Activated CD8-positive, alpha-beta memory T cell treated with anti-CD3 and anti-CD28 coated beads, Interleukin-2, amount 10 ng/mL, durations not matched to agents 7 days and 5 days (primary cell): ENCODE data around the gene DESI1. TPM values are rescaled to one million over a fixed set of nuclear protein-coding genes. Genes with fewer than 3 reads are reported as not detected.

Experiments
- ATAC-seq: fragments of 150-1000 bp; cut with Tn5 transposase; one replicate; pipeline ENCODE4 v1.10.0; 2021; ENCODE audit warnings: moderate library complexity
- CTCF ChIA-PET: fragments of 350-600 bp; sonication (Branson Sonifier 250); formaldehyde crosslinking; loops from one replicate; lab custom pipeline; 2021; ENCODE audit warnings: antibody characterized with exemption; lab: Charles Lee
- DNase-seq: peaks from one replicate; pipeline ENCODE4 v3.0.0-alpha.2; 2020
- H3K27ac Mint-ChIP-seq: one replicate; pipeline ENCODE4 v1.8.0; 2021; ENCODE audit warnings: mild to moderate bottlenecking, mixed read lengths
- H3K27me3 Mint-ChIP-seq: one replicate; pipeline ENCODE4 v1.8.0; 2021; ENCODE audit warnings: mixed read lengths
- H3K36me3 Mint-ChIP-seq: one replicate; pipeline ENCODE4 v1.8.0; 2021; ENCODE audit warnings: mild to moderate bottlenecking, mixed read lengths
- H3K4me1 Mint-ChIP-seq: one replicate; pipeline ENCODE4 v1.8.0; 2021; ENCODE audit warnings: mixed read lengths
- H3K4me3 Mint-ChIP-seq: one replicate; pipeline ENCODE4 v1.8.0; 2021; ENCODE audit warnings: mild to moderate bottlenecking, moderate library complexity, mixed read lengths
- H3K9me3 Mint-ChIP-seq: one replicate; pipeline ENCODE4 v1.8.0; 2022; ENCODE audit warnings: low read depth, mixed read lengths
- total RNA-seq, 2 experiments: library from RNA; stranded (reverse); gene quantifications; one replicate each; pipeline ENCODE4 v1.2.3, GENCODE V29; 2021

DESI1 gene
- total RNA-seq, 2 experiments from 2014 or later, result 52.7 to 64.9 TPM

DNA sequence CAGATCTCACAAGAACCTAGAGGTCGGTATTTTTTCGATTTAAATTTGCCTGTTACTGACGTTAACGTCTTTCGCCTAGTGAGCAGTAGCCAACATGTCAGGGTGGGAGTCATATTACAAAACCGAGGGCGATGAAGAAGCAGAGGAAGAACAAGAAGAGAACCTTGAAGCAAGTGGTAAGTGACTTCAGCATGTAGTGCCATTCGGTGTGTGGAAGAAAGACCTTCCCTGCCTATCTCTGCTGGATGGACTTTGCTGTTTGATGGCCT, 1.0 kb upstream of the DESI1 start:
- CTCF ChIA-PET, result interaction anchor here (1.2 to 3.7 kb wide), 3 partner anchors 32 to 75 kb away, joined by 3 to 24 read pairs (median 4); no protein-coding TSS in a partner anchor
- Mint-ChIP-seq H3K36me3 (peaks cover 27% of the 10 kb centered on the region), H3K4me1 (peaks cover 42% of the 10 kb centered on the region), H3K4me3 (peak overlapping the region; percentile 96), H3K27me3 (no peaks in the 10 kb centered on the region), H3K27ac (peak overlapping the region; percentile 97), H3K9me3 (no peaks in the 10 kb centered on the region)
- no peak for ATAC-seq
- DNase-seq, result no peak

DNA sequence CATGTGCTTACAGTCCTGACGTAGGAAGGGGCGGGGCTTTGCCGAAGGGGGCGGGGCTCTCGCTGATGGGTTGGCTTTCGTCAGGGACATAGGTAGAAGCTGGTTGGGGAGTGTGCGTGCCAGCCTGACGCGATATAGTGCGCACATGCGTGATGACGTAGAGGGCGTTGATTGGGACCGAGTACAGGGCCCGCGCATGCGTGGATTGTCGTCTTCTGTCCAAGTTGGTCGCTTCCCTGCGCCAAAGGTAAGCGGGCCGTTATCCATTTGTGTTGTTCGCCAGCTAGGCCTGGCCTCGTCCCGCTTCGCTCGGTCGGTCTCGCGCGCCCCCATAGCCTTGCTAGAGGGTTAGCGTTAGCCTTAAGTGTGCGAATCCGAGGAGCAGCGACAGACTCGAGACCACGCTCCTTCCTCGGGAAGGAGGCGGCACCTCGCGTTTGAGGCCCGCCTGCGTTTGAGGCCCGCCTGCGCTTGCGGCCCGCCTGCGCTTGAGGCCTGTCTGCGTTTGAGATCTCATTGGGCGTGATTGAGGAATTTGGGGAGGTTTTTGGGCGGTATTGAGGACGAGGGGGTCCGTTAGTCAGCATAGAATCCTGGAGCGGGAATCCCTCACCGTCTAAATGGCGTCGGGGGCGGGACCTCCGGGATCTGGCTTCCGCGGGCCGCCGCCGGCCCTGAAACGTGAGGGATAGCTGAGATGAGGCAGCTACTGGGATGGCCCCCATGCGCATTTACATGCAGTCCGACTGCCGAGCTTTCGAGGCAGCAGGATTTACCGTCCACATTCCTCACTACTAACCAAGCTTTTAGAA, 462 bp upstream of the DESI1 start, which contains the start of gene XRCC6:
TSS of gene XRCC6 (plus strand) at position 197 of the 812 bp plus-strand sequence. CDS start 710 bp downstream, outside the sequence.
- Mint-ChIP-seq H3K4me1 (peaks cover 47% of the 10 kb centered on the region), H3K9me3 (no peaks in the 10 kb centered on the region), H3K36me3 (peaks cover 28% of the 10 kb centered on the region), H3K27me3 (no peaks in the 10 kb centered on the region), H3K4me3 (peak within 1 kb of the TSS; percentile 96), H3K27ac (peak within 1 kb of the TSS; percentile 97)
- DNase-seq, result peak; percentile 100
- peak; percentile 88 for ATAC-seq
- CTCF ChIA-PET, result interaction anchor here (1.2 to 3.7 kb wide), 5 partner anchors 16 to 76 kb away, joined by 3 to 24 read pairs (median 4); no protein-coding TSS in a partner anchor

DNA sequence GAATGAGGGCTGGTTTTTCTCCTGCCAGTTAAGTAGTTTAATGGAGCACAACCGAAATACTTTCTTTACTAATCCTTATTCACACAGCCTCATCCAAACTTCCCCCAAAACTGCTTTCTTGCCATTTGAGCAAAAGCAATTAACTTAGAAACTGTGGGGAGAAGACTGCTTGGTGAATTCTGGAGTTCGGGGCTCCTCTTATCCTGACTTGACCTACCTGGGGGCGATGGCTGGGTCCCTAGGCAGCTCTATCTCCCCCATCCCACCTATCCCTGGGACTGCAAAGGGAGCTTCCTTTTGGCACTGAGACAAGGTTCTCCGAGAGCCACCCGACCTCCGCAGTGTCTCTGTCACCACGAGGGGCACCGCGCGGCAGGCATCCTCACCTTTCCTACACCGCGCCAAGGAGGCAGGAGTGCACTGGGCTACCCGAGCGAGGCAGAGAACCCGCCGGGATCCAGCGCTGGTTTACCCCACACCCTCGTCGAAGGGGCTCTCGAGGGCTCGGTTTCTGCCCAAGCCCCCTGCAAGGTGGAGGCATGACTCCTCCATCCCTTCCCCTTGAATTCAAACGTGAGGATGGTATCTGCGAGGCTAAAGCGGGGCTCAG, 759 bp downstream of the DESI1 start:
- Mint-ChIP-seq H3K27ac (peak overlapping the region; percentile 97), H3K4me1 (peaks cover 50% of the 10 kb centered on the region), H3K4me3 (peak overlapping the region; percentile 96), H3K27me3 (no peaks in the 10 kb centered on the region), H3K36me3 (peaks cover 24% of the 10 kb centered on the region), H3K9me3 (no peaks in the 10 kb centered on the region)
- ATAC-seq, result peak; percentile 20
- peak; percentile 73 for DNase-seq
- CTCF ChIA-PET, result interaction anchor here (1.3 to 4.4 kb wide), 7 partner anchors 16 to 321 kb away, joined by 3 to 25 read pairs (median 6); partner anchors contain the start of genes PMM1 and POLR3H

DNA sequence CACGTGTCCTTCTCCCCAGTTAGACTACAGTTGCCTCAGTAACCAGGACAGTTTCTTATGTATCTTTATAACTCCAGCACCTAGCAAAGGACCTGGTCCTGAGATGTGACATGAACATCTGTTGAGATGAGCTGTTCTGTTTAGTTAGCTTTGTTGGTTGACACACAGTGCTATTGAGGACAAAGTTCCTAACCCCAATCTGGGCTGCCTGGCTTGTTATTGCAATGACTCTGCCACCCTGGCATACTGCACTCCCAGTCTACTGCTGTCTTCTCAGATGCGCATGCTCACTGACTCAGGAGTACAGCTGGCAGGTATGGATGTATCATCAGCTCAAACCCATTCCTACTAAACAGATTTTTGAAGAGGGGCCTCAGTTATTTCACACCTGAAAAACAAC, 7.4 kb downstream of the DESI1 start:
- peaks cover 22% of the 10 kb centered on the region for H3K4me1 Mint-ChIP-seq
- CTCF ChIA-PET, result interaction anchor here (2.6 kb wide), 1 partner anchor 16 kb away, joined by 9 read pairs; no protein-coding TSS in a partner anchor
- H3K27me3 Mint-ChIP-seq, result no peaks in the 10 kb centered on the region
- H3K36me3 Mint-ChIP-seq, result peaks cover 20% of the 10 kb centered on the region
- no peaks in the 10 kb centered on the region for H3K9me3 Mint-ChIP-seq
- DNase-seq (no peak), ATAC-seq (no peak)
- no peak overlapping the region for H3K4me3 Mint-ChIP-seq
- no peak overlapping the region for H3K27ac Mint-ChIP-seq

DNA sequence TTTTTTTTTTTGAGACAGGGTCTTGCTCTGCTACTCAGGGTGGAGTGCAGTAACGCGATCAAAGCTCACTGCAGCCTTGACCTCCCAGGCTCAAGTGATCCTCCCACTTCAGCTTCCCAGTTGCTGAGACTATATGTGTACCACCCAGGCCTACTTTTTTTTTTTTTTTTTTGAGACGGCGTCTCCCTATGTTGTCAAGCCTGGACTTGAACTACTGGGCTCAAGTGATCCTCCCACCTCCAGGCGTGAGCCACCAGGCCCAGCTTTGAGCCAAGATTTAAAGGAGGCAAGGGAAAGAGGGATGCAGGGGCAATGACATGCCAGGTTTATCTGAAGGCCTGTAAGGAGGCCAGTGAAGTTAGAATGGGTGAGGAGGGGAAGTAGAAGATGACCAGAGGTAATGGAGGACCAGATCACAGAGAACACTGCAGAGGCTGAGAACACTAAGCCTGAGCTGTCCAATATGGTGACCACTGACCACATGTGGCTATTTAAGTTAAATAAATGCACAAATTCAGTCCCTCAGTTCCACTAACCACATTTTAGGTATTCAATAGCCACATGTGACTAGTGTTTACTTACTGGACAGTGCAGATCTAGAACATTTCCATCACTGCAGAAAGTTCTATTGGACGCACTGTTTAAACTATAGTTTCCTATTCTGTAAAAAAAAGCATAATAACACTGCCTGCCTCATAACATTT, 8.1 kb downstream of the DESI1 start:
- Mint-ChIP-seq H3K27ac (no peak overlapping the region), H3K4me1 (peaks cover 19% of the 10 kb centered on the region), H3K27me3 (no peaks in the 10 kb centered on the region), H3K36me3 (peaks cover 20% of the 10 kb centered on the region), H3K9me3 (no peaks in the 10 kb centered on the region), H3K4me3 (no peak overlapping the region)
- ATAC-seq (no peak), DNase-seq (no peak)
- CTCF ChIA-PET, result interaction anchor here (1.7 to 2.6 kb wide), 2 partner anchors 15 to 33 kb away, joined by 3 to 9 read pairs; no protein-coding TSS in a partner anchor

DNA sequence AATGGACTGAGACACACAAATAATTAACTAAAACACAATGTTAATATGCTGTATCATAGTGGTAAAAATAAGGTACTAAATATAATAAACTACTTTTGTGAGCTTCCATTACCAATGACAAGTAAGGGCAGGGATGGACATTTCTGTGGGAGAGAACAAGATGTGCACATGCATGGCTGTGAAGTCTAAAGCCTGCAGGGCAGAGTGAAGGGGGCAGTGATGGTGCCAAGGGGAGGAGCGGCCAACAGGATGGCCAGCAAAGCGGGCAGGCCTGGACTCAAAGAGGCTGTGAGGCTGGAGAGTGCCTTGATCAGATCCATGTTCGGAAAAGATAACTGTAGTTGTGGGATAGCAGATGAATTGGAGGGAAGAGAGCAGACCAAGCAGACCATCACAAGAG, 12.5 kb downstream of the DESI1 start:
- Mint-ChIP-seq H3K27me3 (no peaks in the 10 kb centered on the region), H3K9me3 (no peaks in the 10 kb centered on the region), H3K4me3 (no peak overlapping the region), H3K36me3 (peaks cover 49% of the 10 kb centered on the region), H3K27ac (no peak overlapping the region), H3K4me1 (peaks cover 25% of the 10 kb centered on the region)
- no peak for DNase-seq
- ATAC-seq, result no peak
- CTCF ChIA-PET, result no interaction called here

DNA sequence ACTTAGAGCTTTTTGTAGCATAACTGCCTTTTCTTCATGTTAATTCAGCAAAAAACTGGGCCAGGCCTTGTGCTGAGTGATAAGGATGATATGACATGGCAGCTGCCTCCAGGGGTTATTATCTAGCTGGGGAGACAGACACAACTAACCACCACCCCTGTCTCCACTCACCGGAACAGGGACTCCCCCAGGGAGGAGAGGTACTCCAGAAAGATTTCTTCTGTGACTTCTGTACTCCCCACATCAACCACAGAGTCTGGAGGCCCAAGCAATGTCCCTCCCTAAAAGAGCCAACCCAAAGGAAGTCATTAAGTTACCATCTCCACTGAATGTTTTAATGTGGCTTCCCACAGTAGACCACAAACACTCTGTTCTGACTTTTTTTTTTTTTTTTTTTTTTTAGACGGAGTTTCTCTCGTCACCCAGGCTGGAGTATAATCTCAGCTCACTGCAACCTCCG, 16.9 kb downstream of the DESI1 start:
- CTCF ChIA-PET, result interaction anchor here (0.6 to 2.7 kb wide), 10 partner anchors 11 to 1173 kb away, joined by 3 to 13 read pairs (median 4); partner anchors contain the start of genes DESI1, PMM1, POLR3H and XRCC6
- peaks cover 62% of the 10 kb centered on the region for H3K36me3 Mint-ChIP-seq
- no peaks in the 10 kb centered on the region for H3K27me3 Mint-ChIP-seq
- H3K27ac Mint-ChIP-seq, result peak overlapping the region; percentile 79
- ATAC-seq (peak; percentile 95), DNase-seq (peak; percentile 90)
- H3K4me3 Mint-ChIP-seq, result peak overlapping the region; percentile 5
- peaks cover 47% of the 10 kb centered on the region for H3K4me1 Mint-ChIP-seq
- H3K9me3 Mint-ChIP-seq, result no peaks in the 10 kb centered on the region

DNA sequence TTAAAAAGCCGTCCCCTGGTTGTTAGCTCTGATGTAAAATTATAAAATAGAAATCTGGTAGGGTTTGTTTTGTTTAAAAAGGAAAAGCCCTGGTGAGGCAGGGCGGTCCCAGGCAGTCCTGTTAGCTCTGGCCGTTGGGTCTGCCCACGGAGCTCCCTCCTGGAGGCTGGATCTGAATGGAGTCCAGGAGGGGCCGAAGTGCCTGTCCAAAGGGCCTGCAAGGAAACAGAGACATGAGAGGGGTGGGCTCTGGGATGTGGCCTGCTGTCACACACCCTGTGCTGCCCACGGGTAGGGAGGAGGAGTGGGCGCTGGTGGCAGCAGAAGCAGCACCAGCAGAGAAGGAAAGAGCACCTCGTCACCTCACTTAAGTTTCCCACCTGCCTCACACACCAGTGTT, 19.9 kb downstream of the DESI1 start:
- CTCF ChIA-PET, result interaction anchor here (0.6 kb wide), 1 partner anchor 14 kb away, joined by 3 read pairs; no protein-coding TSS in a partner anchor
- Mint-ChIP-seq H3K27me3 (no peaks in the 10 kb centered on the region), H3K4me3 (no peak overlapping the region), H3K4me1 (peaks cover 53% of the 10 kb centered on the region), H3K36me3 (peaks cover 47% of the 10 kb centered on the region), H3K9me3 (no peaks in the 10 kb centered on the region), H3K27ac (no peak overlapping the region)
- DNase-seq (no peak), ATAC-seq (no peak)

DNA sequence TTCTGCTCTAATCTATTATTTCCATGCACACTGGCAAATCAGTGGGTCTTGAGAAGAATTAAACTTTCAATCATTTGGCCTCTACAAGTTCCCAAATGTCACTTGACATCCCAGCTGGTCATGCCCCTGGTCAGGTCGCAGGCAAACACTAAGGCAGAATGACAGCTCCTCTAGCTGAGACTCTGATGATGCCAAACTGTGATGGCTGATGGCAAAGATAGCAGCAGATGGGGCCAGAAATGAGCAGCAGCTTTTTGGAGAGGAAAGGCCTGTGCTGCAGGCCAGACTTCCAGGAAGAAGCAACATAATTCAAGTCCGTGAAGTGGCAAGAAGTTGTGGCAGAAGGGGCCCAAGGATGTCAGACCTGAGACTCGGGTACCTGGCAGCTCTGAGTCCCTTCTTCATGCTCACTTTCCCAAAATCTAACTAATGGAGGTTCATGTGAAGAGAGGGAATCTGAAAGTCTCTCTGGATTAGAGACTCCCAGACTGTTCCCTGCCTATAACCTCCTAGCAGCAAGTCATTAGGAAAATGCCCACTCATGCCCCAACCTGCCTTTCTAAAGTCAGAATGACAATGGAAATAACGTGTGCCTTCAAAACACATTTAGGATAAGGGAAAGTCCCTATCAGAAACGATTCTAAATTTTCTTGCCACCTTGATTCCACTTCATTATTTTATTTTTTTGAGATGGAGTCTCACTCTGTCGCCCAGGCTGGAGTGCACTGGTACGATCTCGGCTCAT, 21.8 kb downstream of the DESI1 start:
- CTCF ChIA-PET, result interaction anchor here (1.9 to 3.2 kb wide), 3 partner anchors 15 to 22 kb away, joined by 7 to 25 read pairs (median 9); no protein-coding TSS in a partner anchor
- Mint-ChIP-seq H3K4me1 (peaks cover 38% of the 10 kb centered on the region), H3K27ac (no peak overlapping the region), H3K27me3 (no peaks in the 10 kb centered on the region), H3K36me3 (peaks cover 27% of the 10 kb centered on the region), H3K9me3 (no peaks in the 10 kb centered on the region), H3K4me3 (no peak overlapping the region)
- DNase-seq (no peak), ATAC-seq (no peak)

DNA sequence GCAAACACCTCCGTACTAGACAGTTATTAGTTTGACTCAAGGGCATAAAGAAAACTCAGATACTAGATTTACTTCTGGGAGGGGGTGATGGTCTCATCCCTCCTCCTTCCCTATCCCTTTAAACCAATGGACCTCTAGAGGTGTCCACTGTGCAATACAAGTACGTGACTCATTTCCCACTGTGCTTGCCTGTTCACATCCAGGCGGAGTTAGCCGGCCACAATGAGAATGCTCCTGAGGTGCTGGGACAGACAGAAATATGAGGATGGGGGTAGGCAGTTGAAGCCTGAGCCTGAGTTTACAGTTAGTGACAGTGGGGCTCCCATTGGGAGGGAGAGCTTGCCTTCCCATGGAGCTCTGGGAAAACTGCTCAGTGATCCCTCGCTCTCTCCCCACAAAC, 22.8 kb downstream of the DESI1 start:
- Mint-ChIP-seq H3K9me3 (no peaks in the 10 kb centered on the region), H3K27me3 (no peaks in the 10 kb centered on the region), H3K4me3 (no peak overlapping the region), H3K4me1 (peaks cover 28% of the 10 kb centered on the region), H3K36me3 (peaks cover 19% of the 10 kb centered on the region), H3K27ac (no peak overlapping the region)
- DNase-seq (no peak), ATAC-seq (no peak)
- CTCF ChIA-PET, result interaction anchor here (1.2 to 3.2 kb wide), 5 partner anchors 9 to 55 kb away, joined by 6 to 25 read pairs (median 9); partner anchors contain the start of gene PMM1

DNA sequence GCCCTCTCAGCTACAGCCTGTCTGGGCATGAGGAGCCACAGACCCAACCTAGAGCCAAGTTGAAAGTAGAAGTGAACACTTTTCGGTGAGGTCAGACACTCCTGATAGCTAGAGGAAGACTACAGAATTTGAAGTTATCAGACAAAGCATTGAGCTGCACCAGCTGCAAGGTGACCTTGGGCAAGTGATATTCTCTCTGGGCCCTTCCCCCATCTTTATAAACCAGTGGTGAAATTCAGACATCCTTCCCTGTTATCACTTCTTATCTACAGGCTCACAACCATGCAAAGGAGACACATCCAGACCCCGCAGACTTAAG, 23.2 kb downstream of the DESI1 start:
- Mint-ChIP-seq H3K4me1 (peaks cover 23% of the 10 kb centered on the region), H3K27me3 (no peaks in the 10 kb centered on the region), H3K36me3 (peaks cover 14% of the 10 kb centered on the region), H3K9me3 (no peaks in the 10 kb centered on the region), H3K27ac (no peak overlapping the region), H3K4me3 (no peak overlapping the region)
- CTCF ChIA-PET, result interaction anchor here (0.5 to 3.2 kb wide), 7 partner anchors 8 to 527 kb away, joined by 3 to 25 read pairs (median 7); partner anchors contain the start of gene PMM1
- DNase-seq (no peak), ATAC-seq (no peak)
